Transverse colon (tissue), 4 donors: Measurements from ENCODE around the gene RNF13. TPM values are rescaled to one million over a fixed set of nuclear protein-coding genes. Genes with fewer than 3 reads are reported as not detected.

Experiments
- DNase-seq: peaks from one replicate; pipeline ENCODE4 v3.0.0-alpha.2; 2019
- H3K27ac ChIP-seq, 4 donors: fragments of 200-600 bp; sonication (generic); 2 replicates each; pipeline ENCODE4 v1.5.1; 2016 to 2018; ENCODE audit warnings: inconsistent platforms in 4 of 4
- H3K27me3 ChIP-seq: fragments of 200-600 bp; sonication (generic); 2 replicates; pipeline ENCODE4 v1.5.1; 2017; ENCODE audit warnings: inconsistent platforms
- H3K36me3 ChIP-seq, 4 donors: fragments of 200-600 bp; sonication (generic); 2 replicates each; pipeline ENCODE4 v1.5.1; 2017 to 2019; ENCODE audit warnings: inconsistent platforms in 4 of 4
- H3K4me1 ChIP-seq, 4 donors: fragments of 200-600 bp; sonication (generic); 2 replicates each; pipeline ENCODE4 v1.5.1; 2017 to 2020; ENCODE audit warnings: inconsistent platforms in 4 of 4
- H3K4me3 ChIP-seq, 4 donors: fragments of 200-600 bp; sonication (generic); 1 replicate in 1 of 4; 2 replicates in 3 of 4; pipeline versions ENCODE4 v1.5.1 to v1.6.1; 2017 to 2019; ENCODE audit warnings: inconsistent platforms in 4 of 4
- H3K9me3 ChIP-seq, 2 donors: fragments of 200-600 bp; sonication (generic); 2 replicates each; pipeline ENCODE4 v1.5.1; 2017 to 2019; ENCODE audit warnings: inconsistent platforms in 2 of 2
- EP300 ChIP-seq: sonication (generic); formaldehyde crosslinking; IDR thresholded peaks from one replicate; pipeline ENCODE4 v1.6.1; 2017; ENCODE audit warnings: antibody characterized with exemption, low read depth
- POLR2A ChIP-seq: fragments of 450-650 bp; IDR thresholded peaks from one replicate; pipeline ENCODE4 v1.6.1; 2016; ENCODE audit warnings: antibody characterized with exemption, mild to moderate bottlenecking, moderate library complexity
- POLR2AphosphoS5 ChIP-seq, 3 donors: sonication (generic); formaldehyde crosslinking; IDR thresholded peaks; one replicate each; pipeline ENCODE4 v1.6.1; 2016; ENCODE audit warnings: antibody characterized with exemption in 3 of 3
- WGBS, 2 donors: methylation state at CpG; one replicate each; pipeline ENCODE4 v1.1.5; 2018; ENCODE audit warnings: low coverage in 1 of 2; 5-methylcytosine and 5-hydroxymethylcytosine counted together
- in situ Hi-C, 4 donors: fragments of 200-750 bp; cut with MboI; loops; one replicate each; pipeline versions ENCODE4 v1.15.0 to v1.15.1; 2017; ENCODE audit warnings: low sequenced_read_pairs in 3 of 4, low pct_ligation_motif_present in 1 of 4, low pct_unique_long_range_greater_than_20kb in 1 of 4
- intact Hi-C: fragments of 100-400 bp; cut with DNase I; formaldehyde crosslinking; loops from one replicate; pipeline ENCODE4 v1.15.1; 2023; ENCODE audit warnings: low total_unique reads
- total RNA-seq, 4 donors: library from RNA; depleted of rRNA; stranded (reverse); fragments of >200 nt; gene quantifications; one replicate each; pipeline ENCODE4 v1.1.0, GENCODE V29; 2016
- TF ChIP-seq, protein P1 (sequence below), 5 experiments: fragments of 200-600 bp in 3 of 5; fragments of 450-650 bp in 2 of 5; sonication (generic) in 3 of 5; IDR thresholded peaks; 1 replicate in 2 of 5; 2 replicates in 3 of 5; pipeline ENCODE4 v1.5.1; 2016 to 2017; ENCODE audit warnings: antibody characterized with exemption in 5 of 5, inconsistent platforms in 3 of 5, mild to moderate bottlenecking in 2 of 5, moderate library complexity in 1 of 5

Gene RNF13
- total RNA-seq, 4 donors from 2014 or later, result 18.3 to 68.6 (median 42.8) TPM

DNA sequence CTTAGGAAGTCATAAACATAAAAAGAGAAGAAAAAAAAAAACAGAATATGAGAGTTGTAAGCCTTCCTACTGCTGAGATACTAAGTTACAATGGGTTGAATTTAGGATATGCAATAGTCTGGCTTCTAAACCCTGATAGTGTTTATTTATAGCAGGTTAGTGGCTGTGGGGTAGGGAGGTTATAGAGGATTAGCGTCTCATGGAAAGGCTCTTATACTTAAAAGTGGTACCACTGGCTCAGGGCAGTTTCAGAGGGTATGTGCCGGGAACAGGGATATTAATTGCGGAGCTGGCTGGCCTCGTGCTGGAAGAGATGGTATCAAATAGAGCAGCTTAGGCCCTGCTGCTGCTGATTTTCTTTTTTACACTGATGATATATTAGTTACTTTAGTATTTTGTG is 96.9 kb downstream of the RNF13 start:
- no peak for TF ChIP-seq EP300
- TF ChIP-seq, protein P1, sequence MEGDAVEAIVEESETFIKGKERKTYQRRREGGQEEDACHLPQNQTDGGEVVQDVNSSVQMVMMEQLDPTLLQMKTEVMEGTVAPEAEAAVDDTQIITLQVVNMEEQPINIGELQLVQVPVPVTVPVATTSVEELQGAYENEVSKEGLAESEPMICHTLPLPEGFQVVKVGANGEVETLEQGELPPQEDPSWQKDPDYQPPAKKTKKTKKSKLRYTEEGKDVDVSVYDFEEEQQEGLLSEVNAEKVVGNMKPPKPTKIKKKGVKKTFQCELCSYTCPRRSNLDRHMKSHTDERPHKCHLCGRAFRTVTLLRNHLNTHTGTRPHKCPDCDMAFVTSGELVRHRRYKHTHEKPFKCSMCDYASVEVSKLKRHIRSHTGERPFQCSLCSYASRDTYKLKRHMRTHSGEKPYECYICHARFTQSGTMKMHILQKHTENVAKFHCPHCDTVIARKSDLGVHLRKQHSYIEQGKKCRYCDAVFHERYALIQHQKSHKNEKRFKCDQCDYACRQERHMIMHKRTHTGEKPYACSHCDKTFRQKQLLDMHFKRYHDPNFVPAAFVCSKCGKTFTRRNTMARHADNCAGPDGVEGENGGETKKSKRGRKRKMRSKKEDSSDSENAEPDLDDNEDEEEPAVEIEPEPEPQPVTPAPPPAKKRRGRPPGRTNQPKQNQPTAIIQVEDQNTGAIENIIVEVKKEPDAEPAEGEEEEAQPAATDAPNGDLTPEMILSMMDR (IDR thresholded peaks at IDR 0.05), result no peak
- TF ChIP-seq POLR2AphosphoS5 (IDR thresholded peaks at IDR 0.05), result no peak
- no peak for TF ChIP-seq POLR2A
- peaks cover 0 to 3% (median 0%) of the 10 kb centered on the region in 4 donors for H3K4me1 ChIP-seq
- peaks cover 0 to 7% (median 3%) of the 10 kb centered on the region in 4 donors for H3K36me3 ChIP-seq
- H3K9me3 ChIP-seq, result no peaks in the 10 kb centered on the region
- in situ Hi-C loops, result no loop called here
- intact Hi-C loops, result loop anchor here (10.0 kb wide), 1 partner anchor 1685 kb away; no protein-coding TSS in a partner anchor
- H3K4me3 ChIP-seq, result no peak overlapping the region
- no peak for DNase-seq
- no peaks in the 10 kb centered on the region for H3K27me3 ChIP-seq
- H3K27ac ChIP-seq, result no peak overlapping the region
- 90 to 92% methylated on average over 4 of the region's 4 CpGs for WGBS, 2 donors

DNA sequence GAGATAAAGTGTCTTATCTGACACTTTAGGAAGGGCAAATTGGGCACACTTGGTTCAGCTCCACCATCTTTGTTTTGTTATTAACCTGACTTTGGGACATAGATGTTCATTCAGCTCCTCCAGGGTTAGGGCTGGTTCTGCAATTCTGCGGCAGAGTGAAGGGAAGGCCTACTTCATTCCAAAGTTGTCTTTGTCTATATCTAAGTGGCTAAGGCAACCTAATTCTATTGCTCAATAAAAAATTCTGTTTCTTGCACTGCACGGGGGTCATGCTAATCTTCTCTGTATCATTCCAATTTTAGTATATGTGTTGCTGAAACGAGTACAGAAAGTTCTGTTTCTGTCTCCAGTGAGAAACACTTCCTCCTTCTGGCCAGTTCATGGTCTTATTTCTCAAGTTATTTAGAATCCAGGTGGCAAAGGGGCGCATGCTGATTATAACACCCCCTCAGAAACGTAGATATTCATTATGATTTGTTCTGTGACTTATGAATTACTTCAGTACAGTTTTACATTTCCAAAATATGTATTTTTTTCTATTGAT is 104.2 kb downstream of the RNF13 start:
- no peaks in the 10 kb centered on the region for H3K27me3 ChIP-seq
- intact Hi-C loops, result loop anchor here (2.0 to 10.0 kb wide), 2 partner anchors 18 to 1678 kb away; no protein-coding TSS in a partner anchor
- H3K4me3 ChIP-seq, result no peak overlapping the region
- WGBS, 2 donors, result 74 to 86% methylated on average over 5 of the region's 5 CpGs
- TF ChIP-seq POLR2A (no peak), EP300 (no peak), POLR2AphosphoS5 (IDR thresholded peaks at IDR 0.05) (no peak)
- TF ChIP-seq, protein P1 (IDR thresholded peaks at IDR 0.05), result no peak
- H3K27ac ChIP-seq, result no peak overlapping the region
- in situ Hi-C loops, result no loop called here
- no peak for DNase-seq
- H3K36me3 ChIP-seq, result peaks cover 0 to 20% (median 3%) of the 10 kb centered on the region in 4 donors
- H3K4me1 ChIP-seq, result no peaks in the 10 kb centered on the region
- H3K9me3 ChIP-seq, result no peaks in the 10 kb centered on the region

DNA sequence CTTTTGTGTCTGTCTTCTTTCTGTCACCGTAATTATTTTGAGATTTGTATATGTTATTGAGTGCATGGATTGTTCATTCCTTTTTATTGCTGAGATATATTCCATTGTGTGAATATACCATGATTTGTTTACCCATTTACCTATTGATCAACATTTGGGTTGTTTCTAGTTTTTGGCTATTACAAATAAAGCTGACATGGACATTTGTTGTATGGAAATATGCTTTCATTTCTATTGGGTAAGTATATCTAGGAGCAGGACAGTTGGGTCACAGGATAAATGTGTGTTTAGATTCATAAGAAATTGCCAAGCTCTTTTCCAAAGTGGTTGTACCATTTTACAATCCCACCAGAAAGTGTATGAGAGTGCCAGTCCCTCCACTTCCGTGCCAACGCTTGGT is 106.5 kb downstream of the RNF13 start:
- Histone ChIP-seq H3K27ac (no peak overlapping the region), H3K4me1 (no peaks in the 10 kb centered on the region), H3K9me3 (no peaks in the 10 kb centered on the region), H3K36me3 (peaks cover 0 to 18% (median 0%) of the 10 kb centered on the region in 4 donors), H3K27me3 (no peaks in the 10 kb centered on the region), H3K4me3 (no peak overlapping the region)
- intact Hi-C loops, result loop anchor here (10.0 kb wide), 1 partner anchor 1675 kb away; no protein-coding TSS in a partner anchor
- 90 to 97% methylated on average over 3 of the region's 3 CpGs for WGBS, 2 donors
- in situ Hi-C loops, result no loop called here
- TF ChIP-seq EP300 (no peak), POLR2AphosphoS5 (IDR thresholded peaks at IDR 0.05) (no peak), POLR2A (no peak)
- TF ChIP-seq, protein P1 (IDR thresholded peaks at IDR 0.05), result no peak
- DNase-seq, result no peak

DNA sequence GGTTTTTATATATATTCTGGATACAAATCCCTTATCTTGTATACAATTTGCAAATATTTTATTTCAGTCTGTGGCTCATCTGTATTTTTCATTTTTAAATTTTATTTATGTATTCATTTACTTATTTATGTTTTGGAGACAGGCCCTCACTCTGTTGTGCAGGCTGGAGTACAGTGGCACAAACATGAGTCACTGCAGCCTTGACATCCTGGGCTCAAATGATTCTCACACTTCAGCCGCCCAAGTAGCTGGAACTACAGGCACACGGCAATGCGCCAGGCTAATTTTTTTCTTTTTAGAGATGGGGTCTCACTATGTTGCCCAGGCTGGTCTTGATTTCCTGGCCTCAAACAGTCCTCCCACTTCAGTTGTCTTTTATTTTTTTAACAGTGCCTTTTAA is 107.1 kb downstream of the RNF13 start:
- no peak for DNase-seq
- H3K9me3 ChIP-seq, result no peaks in the 10 kb centered on the region
- in situ Hi-C loops, result no loop called here
- H3K4me1 ChIP-seq, result no peaks in the 10 kb centered on the region
- 96% methylated on average over 3 of the region's 3 CpGs; no CpG with 5 or more reads in 1 of the 2 donors for WGBS, 2 donors
- TF ChIP-seq POLR2A, result no peak
- TF ChIP-seq, protein P1 (IDR thresholded peaks at IDR 0.05), result no peak
- TF ChIP-seq POLR2AphosphoS5 (IDR thresholded peaks at IDR 0.05), result no peak
- no peak for TF ChIP-seq EP300
- H3K4me3 ChIP-seq, result no peak overlapping the region
- H3K27ac ChIP-seq, result no peak overlapping the region
- no peaks in the 10 kb centered on the region for H3K27me3 ChIP-seq
- peaks cover 0 to 18% (median 0%) of the 10 kb centered on the region in 4 donors for H3K36me3 ChIP-seq
- intact Hi-C loops, result no loop called here
